Activated T-cell treated with anti-CD3 and anti-CD28 coated beads, Interleukin-2, amount 50 U/mL, for 72 hours (primary cell): ENCODE data around the gene TJP2. TPM values are rescaled to one million over a fixed set of nuclear protein-coding genes. Genes with fewer than 3 reads are reported as not detected.

ENCODE experiments used
- ATAC-seq, 2 donors: fragments of 150-1000 bp; cut with Tn5 transposase; replicated peaks in 1 of 2; 2 replicates each; pipeline ENCODE4 v1.10.0; 2021; ENCODE audit warnings: moderate library complexity in 2 of 2, mild to moderate bottlenecking in 1 of 2
- DNase-seq, 2 donors: peaks; one replicate each; pipeline ENCODE4 v3.0.0; 2021 to 2022; ENCODE audit warnings: mixed read lengths in 1 of 2
- H3K27ac Mint-ChIP-seq: one replicate; pipeline ENCODE4 v1.8.0; 2022; ENCODE audit warnings: mild to moderate bottlenecking, moderate library complexity, mixed read lengths
- H3K27me3 Mint-ChIP-seq: one replicate; pipeline ENCODE4 v1.8.0; 2022; ENCODE audit warnings: low read depth, mixed read lengths
- H3K36me3 Mint-ChIP-seq, 2 donors: one replicate each; pipeline ENCODE4 v1.8.0; 2022; ENCODE audit warnings: mixed read lengths in 2 of 2, mild to moderate bottlenecking in 1 of 2; ENCODE audit not compliant: insufficient read depth in 2 of 2
- H3K4me1 Mint-ChIP-seq: one replicate; pipeline ENCODE4 v1.8.0; 2022; ENCODE audit warnings: low read depth, mixed read lengths
- H3K4me3 Mint-ChIP-seq, 2 donors: one replicate each; pipeline ENCODE4 v1.8.0; 2022; ENCODE audit warnings: mild to moderate bottlenecking in 2 of 2, mixed read lengths in 2 of 2, moderate library complexity in 2 of 2
- H3K9me3 Mint-ChIP-seq, 2 donors: one replicate each; pipeline ENCODE4 v1.8.0; 2022; ENCODE audit warnings: mixed read lengths in 2 of 2
- total RNA-seq, 2 donors: library from RNA; stranded (reverse); gene quantifications; one replicate each; pipeline ENCODE4 v1.2.3, GENCODE V29; 2022

The TJP2 gene
- total RNA-seq, 2 donors from 2014 or later, result 31.1 to 33.8 TPM

- no peaks in the 10 kb centered on the region for H3K9me3 Mint-ChIP-seq
- DNase-seq (no peak), ATAC-seq (no peak)
- H3K4me1 Mint-ChIP-seq, result peaks cover 9% of the 10 kb centered on the region
- H3K36me3 Mint-ChIP-seq, result no peaks in the 10 kb centered on the region
- H3K4me3 Mint-ChIP-seq, result no peak overlapping the region
- no peaks in the 10 kb centered on the region for H3K27me3 Mint-ChIP-seq
- no peak overlapping the region for H3K27ac Mint-ChIP-seq
Measured at GRCh38 chr9:69202556-69202955, 28.5 kb downstream of the TJP2 start.

- no peaks in the 10 kb centered on the region for H3K9me3 Mint-ChIP-seq
- H3K27ac Mint-ChIP-seq, result no peak overlapping the region
- peaks cover 8% of the 10 kb centered on the region for H3K4me1 Mint-ChIP-seq
- H3K4me3 Mint-ChIP-seq, result no peak overlapping the region
- no peaks in the 10 kb centered on the region for H3K27me3 Mint-ChIP-seq
- DNase-seq (no peak), ATAC-seq (no peak)
- no peaks in the 10 kb centered on the region for H3K36me3 Mint-ChIP-seq
Measured at GRCh38 chr9:69204326-69204725, 30.2 kb downstream of the TJP2 start.

GRCh38 chr9:69204849-69205248 lies 30.8 kb downstream of the TJP2 start:
- no peaks in the 10 kb centered on the region for H3K27me3 Mint-ChIP-seq
- no peaks in the 10 kb centered on the region for H3K9me3 Mint-ChIP-seq
- peaks cover 3% of the 10 kb centered on the region for H3K4me1 Mint-ChIP-seq
- H3K4me3 Mint-ChIP-seq, result no peak overlapping the region
- ATAC-seq (no peak), DNase-seq (no peak)
- no peaks in the 10 kb centered on the region for H3K36me3 Mint-ChIP-seq
- H3K27ac Mint-ChIP-seq, result no peak overlapping the region

GRCh38 chr9:69206047-69206446 lies 32.0 kb downstream of the TJP2 start:
- Mint-ChIP-seq H3K36me3 (no peaks in the 10 kb centered on the region), H3K4me1 (no peaks in the 10 kb centered on the region), H3K4me3 (no peak overlapping the region), H3K27ac (no peak overlapping the region), H3K9me3 (no peaks in the 10 kb centered on the region), H3K27me3 (no peaks in the 10 kb centered on the region)
- ATAC-seq (no peak), DNase-seq (no peak)

- Mint-ChIP-seq H3K9me3 (no peaks in the 10 kb centered on the region), H3K4me1 (no peaks in the 10 kb centered on the region), H3K36me3 (no peaks in the 10 kb centered on the region), H3K27ac (no peak overlapping the region), H3K27me3 (no peaks in the 10 kb centered on the region), H3K4me3 (no peak overlapping the region)
- ATAC-seq (no peak), DNase-seq (no peak)
Measured at GRCh38 chr9:69207503-69207902, 33.4 kb downstream of the TJP2 start.

GRCh38 chr9:69211424-69212036 lies 37.5 kb downstream of the TJP2 start:
- ATAC-seq (no peak), DNase-seq (no peak)
- H3K36me3 Mint-ChIP-seq, result no peaks in the 10 kb centered on the region
- no peaks in the 10 kb centered on the region for H3K4me1 Mint-ChIP-seq
- H3K4me3 Mint-ChIP-seq, result no peak overlapping the region
- H3K9me3 Mint-ChIP-seq, result no peaks in the 10 kb centered on the region
- H3K27ac Mint-ChIP-seq, result no peak overlapping the region
- H3K27me3 Mint-ChIP-seq, result no peaks in the 10 kb centered on the region

GRCh38 chr9:69213647-69214046 lies 39.6 kb downstream of the TJP2 start:
- no peaks in the 10 kb centered on the region for H3K9me3 Mint-ChIP-seq
- DNase-seq, result no peak
- no peak overlapping the region for H3K27ac Mint-ChIP-seq
- no peaks in the 10 kb centered on the region for H3K36me3 Mint-ChIP-seq
- no peak for ATAC-seq
- H3K4me3 Mint-ChIP-seq, result no peak overlapping the region
- no peaks in the 10 kb centered on the region for H3K27me3 Mint-ChIP-seq
- H3K4me1 Mint-ChIP-seq, result no peaks in the 10 kb centered on the region

- H3K27ac Mint-ChIP-seq, result no peak overlapping the region
- H3K4me1 Mint-ChIP-seq, result no peaks in the 10 kb centered on the region
- H3K4me3 Mint-ChIP-seq, result no peak overlapping the region
- no peaks in the 10 kb centered on the region for H3K27me3 Mint-ChIP-seq
- no peaks in the 10 kb centered on the region for H3K36me3 Mint-ChIP-seq
- H3K9me3 Mint-ChIP-seq, result no peaks in the 10 kb centered on the region
- no peak for ATAC-seq
- DNase-seq, result no peak
Measured at GRCh38 chr9:69214939-69215338, 40.9 kb downstream of the TJP2 start.

GRCh38 chr9:69215774-69216485 lies 41.9 kb downstream of the TJP2 start:
- ATAC-seq, result no peak
- H3K36me3 Mint-ChIP-seq, result no peaks in the 10 kb centered on the region
- DNase-seq, result no peak
- H3K4me3 Mint-ChIP-seq, result no peak overlapping the region
- no peaks in the 10 kb centered on the region for H3K9me3 Mint-ChIP-seq
- H3K27ac Mint-ChIP-seq, result no peak overlapping the region
- H3K4me1 Mint-ChIP-seq, result no peaks in the 10 kb centered on the region
- H3K27me3 Mint-ChIP-seq, result no peaks in the 10 kb centered on the region

GRCh38 chr9:69218166-69218565 lies 44.1 kb downstream of the TJP2 start:
- no peak for ATAC-seq
- no peak for DNase-seq
- Mint-ChIP-seq H3K9me3 (no peaks in the 10 kb centered on the region), H3K27ac (no peak overlapping the region), H3K36me3 (no peaks in the 10 kb centered on the region), H3K4me3 (no peak overlapping the region), H3K4me1 (no peaks in the 10 kb centered on the region), H3K27me3 (no peaks in the 10 kb centered on the region)

- Mint-ChIP-seq H3K4me1 (no peaks in the 10 kb centered on the region), H3K4me3 (no peak overlapping the region), H3K9me3 (no peaks in the 10 kb centered on the region), H3K27me3 (no peaks in the 10 kb centered on the region), H3K27ac (no peak overlapping the region), H3K36me3 (peaks cover 0 to 2% of the 10 kb centered on the region in 2 donors)
- DNase-seq, result no peak
- ATAC-seq, result no peak
Measured at GRCh38 chr9:69221036-69221435, 47.0 kb downstream of the TJP2 start.

- Mint-ChIP-seq H3K4me1 (no peaks in the 10 kb centered on the region), H3K27me3 (no peaks in the 10 kb centered on the region), H3K27ac (no peak overlapping the region), H3K4me3 (no peak overlapping the region), H3K9me3 (no peaks in the 10 kb centered on the region), H3K36me3 (peaks cover 2% of the 10 kb centered on the region in 2 donors)
- no peak for DNase-seq
- ATAC-seq, result no peak
Measured at GRCh38 chr9:69222970-69223369, 48.9 kb downstream of the TJP2 start.

GRCh38 chr9:69223605-69224004 lies 49.5 kb downstream of the TJP2 start:
- Mint-ChIP-seq H3K27me3 (no peaks in the 10 kb centered on the region), H3K4me3 (no peak overlapping the region), H3K9me3 (no peaks in the 10 kb centered on the region), H3K4me1 (no peaks in the 10 kb centered on the region), H3K27ac (no peak overlapping the region), H3K36me3 (peaks cover 2 to 4% of the 10 kb centered on the region in 2 donors)
- ATAC-seq (no peak), DNase-seq (no peak)

GRCh38 chr9:69229367-69229766 lies 55.3 kb downstream of the TJP2 start:
- no peak overlapping the region for H3K27ac Mint-ChIP-seq
- H3K9me3 Mint-ChIP-seq, result no peaks in the 10 kb centered on the region
- ATAC-seq, result no peak
- no peaks in the 10 kb centered on the region for H3K27me3 Mint-ChIP-seq
- DNase-seq, result no peak
- peaks cover 2 to 5% of the 10 kb centered on the region in 2 donors for H3K36me3 Mint-ChIP-seq
- no peaks in the 10 kb centered on the region for H3K4me1 Mint-ChIP-seq
- no peak overlapping the region for H3K4me3 Mint-ChIP-seq
